Fibroblast of lung (primary cell): ENCODE results near the gene GNPTAB. TPM values are rescaled to one million over a fixed set of nuclear protein-coding genes. Genes with fewer than 3 reads are reported as not detected.

Experiments used
- DNase-seq, 2 donors: peaks; one replicate each; pipeline versions ENCODE4 v3.0.0 to v3.0.0-alpha.2; 2010; ENCODE audit warnings: low read depth in 2 of 2
- H2AFZ ChIP-seq: 2 replicates; pipeline ENCODE4 v1.5.1; 2012; ENCODE audit warnings: low read length, control low read depth, inconsistent platforms
- H3K27ac ChIP-seq: 2 replicates; pipeline ENCODE4 v1.5.1; 2011; ENCODE audit warnings: low read length, control low read depth; ENCODE audit not compliant: insufficient read depth
- H3K27me3 ChIP-seq: 2 replicates; pipeline ENCODE4 v1.5.1; 2011; ENCODE audit warnings: mild to moderate bottlenecking, low read length; ENCODE audit not compliant: control insufficient read depth, insufficient read depth
- H3K36me3 ChIP-seq: 2 replicates; pipeline ENCODE4 v1.5.1; 2011; ENCODE audit warnings: low read length; ENCODE audit not compliant: control insufficient read depth, insufficient read depth
- H3K4me1 ChIP-seq: 2 replicates; pipeline ENCODE4 v1.5.1; 2011; ENCODE audit warnings: low read length; ENCODE audit not compliant: control insufficient read depth, insufficient read depth; ENCODE audit errors: extremely low read depth
- H3K4me2 ChIP-seq: 2 replicates; pipeline ENCODE4 v1.5.1; 2011; ENCODE audit warnings: low read length, control low read depth; ENCODE audit not compliant: insufficient read depth; ENCODE audit errors: extremely low read depth
- H3K4me3 ChIP-seq, 4 experiments: fragments of 200-600 bp in 1 of 4; sonication (generic) in 1 of 4; replicated peaks in 1 of 4; 2 replicates each; pipeline ENCODE4 v1.5.1; 2011 to 2016; ENCODE audit warnings: low read length in 4 of 4, low read depth in 3 of 4, mild to moderate bottlenecking in 3 of 4, control low read depth in 2 of 4, inconsistent platforms in 1 of 4, mixed read lengths in 1 of 4; ENCODE audit not compliant: insufficient read depth in 1 of 4; ENCODE audit errors: control extremely low read depth in 1 of 4
- H3K79me2 ChIP-seq: 2 replicates; pipeline ENCODE4 v1.5.1; 2012; ENCODE audit warnings: mild to moderate bottlenecking, low read length, inconsistent platforms; ENCODE audit not compliant: control insufficient read depth, insufficient read depth
- H3K9ac ChIP-seq: 2 replicates; pipeline ENCODE4 v1.5.1; 2011; ENCODE audit warnings: mild to moderate bottlenecking, low read length, control low read depth; ENCODE audit not compliant: insufficient read depth
- H3K9me3 ChIP-seq: 2 replicates; pipeline ENCODE4 v1.5.1; 2012; ENCODE audit warnings: low read depth, low read length; ENCODE audit not compliant: control insufficient read depth, insufficient read depth
- H4K20me1 ChIP-seq: 2 replicates; pipeline ENCODE4 v1.5.1; 2011; ENCODE audit warnings: low read length; ENCODE audit not compliant: control insufficient read depth, insufficient read depth; ENCODE audit errors: extremely low read depth
- EZH2 ChIP-seq: IDR thresholded peaks from 2 replicates; pipeline ENCODE4 v1.5.1; 2012; ENCODE audit warnings: low read length, control low read depth, mild to moderate bottlenecking; ENCODE audit errors: missing control alignments
- polyA plus RNA-seq, 2 donors: library from polyadenylated mRNA; depleted of rRNA in 1 of 2; stranded (reverse) in 1 of 2; unstranded in 1 of 2; fragments of >200 nt; gene quantifications; 2 replicates each; pipeline ENCODE4 v1.2.1, GENCODE V29; 2011 to 2012; ENCODE audit warnings: missing spikeins in 1 of 2
- total RNA-seq: library from RNA; depleted of rRNA; stranded (reverse); fragments of >200 nt; gene quantifications from 2 replicates; pipeline ENCODE4 v1.2.1, GENCODE V29; 2014
- TF ChIP-seq, protein P1 (sequence below), 2 donors: IDR thresholded peaks in 1 of 2; conservative IDR thresholded peaks in 1 of 2; 1 replicate in 1 of 2; 2 replicates in 1 of 2; pipeline ENCODE4 v1.5.1; 2011 to 2012; ENCODE audit warnings: low read length in 2 of 2, control low read depth in 1 of 2, inconsistent platforms in 1 of 2, low read depth in 1 of 2, mild to moderate bottlenecking in 1 of 2

Gene GNPTAB
- total and polyA plus RNA-seq, 2 donors (not counting 1 experiment from before 2014, with no cell fraction given) = 49.7 to 58.4 TPM

DNA sequence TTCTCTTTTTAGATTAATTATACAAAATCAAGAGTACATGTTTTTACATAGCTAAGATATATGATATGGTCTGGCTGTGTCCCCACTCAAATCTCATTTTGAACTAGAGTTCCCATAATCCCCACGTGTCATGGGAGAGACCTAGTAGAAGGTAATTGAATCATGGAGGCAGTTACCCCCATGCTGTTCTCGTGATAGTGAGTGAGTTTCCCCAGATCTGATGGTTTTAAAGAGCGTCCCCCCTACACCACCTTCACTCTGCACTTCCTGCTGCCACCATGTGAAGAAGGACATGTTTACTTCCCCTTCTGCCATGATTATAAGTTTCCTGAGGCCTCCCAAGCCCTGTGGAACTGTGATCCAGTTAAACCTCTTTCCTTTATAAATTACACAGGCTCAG, 25.2 kb upstream of the GNPTAB start:
- H4K20me1 ChIP-seq = no peaks in the 10 kb centered on the region
- H3K4me2 ChIP-seq = no peak overlapping the region
- no peaks in the 10 kb centered on the region for H3K27me3 ChIP-seq
- no peak overlapping the region for H3K4me3 ChIP-seq
- DNase-seq = no peak
- H3K36me3 ChIP-seq = no peaks in the 10 kb centered on the region
- H3K9ac ChIP-seq = no peak overlapping the region
- no peak overlapping the region for H3K27ac ChIP-seq
- no peaks in the 10 kb centered on the region for H3K79me2 ChIP-seq
- TF ChIP-seq, protein P1, sequence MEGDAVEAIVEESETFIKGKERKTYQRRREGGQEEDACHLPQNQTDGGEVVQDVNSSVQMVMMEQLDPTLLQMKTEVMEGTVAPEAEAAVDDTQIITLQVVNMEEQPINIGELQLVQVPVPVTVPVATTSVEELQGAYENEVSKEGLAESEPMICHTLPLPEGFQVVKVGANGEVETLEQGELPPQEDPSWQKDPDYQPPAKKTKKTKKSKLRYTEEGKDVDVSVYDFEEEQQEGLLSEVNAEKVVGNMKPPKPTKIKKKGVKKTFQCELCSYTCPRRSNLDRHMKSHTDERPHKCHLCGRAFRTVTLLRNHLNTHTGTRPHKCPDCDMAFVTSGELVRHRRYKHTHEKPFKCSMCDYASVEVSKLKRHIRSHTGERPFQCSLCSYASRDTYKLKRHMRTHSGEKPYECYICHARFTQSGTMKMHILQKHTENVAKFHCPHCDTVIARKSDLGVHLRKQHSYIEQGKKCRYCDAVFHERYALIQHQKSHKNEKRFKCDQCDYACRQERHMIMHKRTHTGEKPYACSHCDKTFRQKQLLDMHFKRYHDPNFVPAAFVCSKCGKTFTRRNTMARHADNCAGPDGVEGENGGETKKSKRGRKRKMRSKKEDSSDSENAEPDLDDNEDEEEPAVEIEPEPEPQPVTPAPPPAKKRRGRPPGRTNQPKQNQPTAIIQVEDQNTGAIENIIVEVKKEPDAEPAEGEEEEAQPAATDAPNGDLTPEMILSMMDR (conservative IDR thresholded peaks at IDR 0.05 in 1 of 2, IDR thresholded peaks at IDR 0.05 in 1 of 2; ENCODE audit: low read depth in 1 of 2, low read length in 2 of 2) = no peak
- TF ChIP-seq EZH2 = no peak
- H3K4me1 ChIP-seq = peaks cover 5% of the 10 kb centered on the region
- H3K9me3 ChIP-seq = no peaks in the 10 kb centered on the region
- no peak overlapping the region for H2AFZ ChIP-seq

DNA sequence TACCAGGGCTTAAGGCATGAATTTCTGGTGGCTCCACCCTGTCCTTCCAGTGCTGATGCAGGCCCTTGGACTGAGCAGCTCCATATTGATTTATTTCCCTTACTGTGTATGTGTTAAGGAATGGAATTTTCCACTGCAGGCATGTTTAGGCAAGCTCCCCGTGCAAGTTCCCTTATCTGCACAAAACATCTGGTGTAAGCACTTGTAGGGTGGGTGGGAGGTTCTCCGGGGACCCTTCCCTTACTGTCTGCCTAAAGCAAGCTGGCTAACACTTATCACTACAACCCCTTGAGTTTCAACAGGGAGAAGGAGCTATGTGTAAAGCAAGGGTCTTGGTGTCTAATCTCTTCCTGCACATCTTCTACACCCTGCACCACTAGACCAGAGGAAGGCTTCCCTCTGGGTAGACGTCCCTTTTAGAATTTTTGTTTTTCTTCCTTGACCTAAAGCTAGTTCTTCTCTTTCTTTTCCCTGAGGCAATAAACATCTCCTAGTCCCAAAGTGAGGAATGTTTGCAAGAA, 24.7 kb upstream of the GNPTAB start:
- Histone ChIP-seq H3K4me2 (no peak overlapping the region), H3K79me2 (no peaks in the 10 kb centered on the region), H3K36me3 (no peaks in the 10 kb centered on the region), H4K20me1 (no peaks in the 10 kb centered on the region), H3K27ac (no peak overlapping the region), H3K27me3 (no peaks in the 10 kb centered on the region), H3K4me1 (peaks cover 5% of the 10 kb centered on the region), H3K9me3 (no peaks in the 10 kb centered on the region), H2AFZ (peak overlapping the region; percentile 37), H3K4me3 (no peak overlapping the region), H3K9ac (no peak overlapping the region)
- peak; percentile 45 to 58 for DNase-seq
- TF ChIP-seq EZH2 = no peak
- TF ChIP-seq, protein P1 (conservative IDR thresholded peaks at IDR 0.05 in 1 of 2, IDR thresholded peaks at IDR 0.05 in 1 of 2; ENCODE audit: low read depth in 1 of 2, low read length in 2 of 2) = no peak

DNA sequence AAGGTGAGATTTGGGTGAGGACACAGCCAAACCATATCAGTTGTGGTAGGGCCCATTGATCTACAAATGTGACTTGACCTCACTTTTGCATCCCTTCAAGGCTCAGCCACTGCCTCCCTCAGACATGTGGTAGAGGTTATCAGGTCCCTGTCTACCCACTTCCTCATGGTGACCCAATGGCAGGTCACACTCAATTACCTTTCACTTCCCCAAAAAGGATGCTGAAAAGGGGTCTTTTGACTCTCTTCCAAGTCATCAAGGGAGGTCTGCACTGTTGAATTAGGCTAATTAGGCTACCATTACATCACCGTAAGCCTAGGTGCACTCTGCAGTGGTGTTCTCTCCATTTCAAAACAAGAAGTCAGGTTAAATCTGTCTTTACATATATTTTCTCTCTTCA, 24.0 kb upstream of the GNPTAB start:
- H3K9me3 ChIP-seq = no peaks in the 10 kb centered on the region
- H3K36me3 ChIP-seq = no peaks in the 10 kb centered on the region
- H3K4me2 ChIP-seq = no peak overlapping the region
- no peak overlapping the region for H2AFZ ChIP-seq
- no peaks in the 10 kb centered on the region for H3K79me2 ChIP-seq
- TF ChIP-seq EZH2 = no peak
- TF ChIP-seq, protein P1 (conservative IDR thresholded peaks at IDR 0.05 in 1 of 2, IDR thresholded peaks at IDR 0.05 in 1 of 2; ENCODE audit: low read depth in 1 of 2, low read length in 2 of 2) = no peak
- H3K27me3 ChIP-seq = no peaks in the 10 kb centered on the region
- DNase-seq = no peak
- H3K4me1 ChIP-seq = peaks cover 5% of the 10 kb centered on the region
- H3K4me3 ChIP-seq = no peak overlapping the region
- H3K9ac ChIP-seq = no peak overlapping the region
- no peaks in the 10 kb centered on the region for H4K20me1 ChIP-seq
- no peak overlapping the region for H3K27ac ChIP-seq
